T-helper 17 cell (primary cell): ENCODE measurements around the gene DAAM1. TPM values are rescaled to one million over a fixed set of nuclear protein-coding genes. Genes with fewer than 3 reads are reported as not detected.

Source experiments
- ATAC-seq: fragments of 150-1000 bp; cut with Tn5 transposase; 2 replicates; pipeline ENCODE4 v1.10.0; 2021; ENCODE audit warnings: mild to moderate bottlenecking, moderate library complexity
- DNase-seq, 3 donors: peaks; one replicate each; pipeline versions ENCODE4 v3.0.0 to v3.0.0-alpha.2; 2020 to 2021
- H3K9me3 ChIP-seq: one replicate; pipeline ENCODE4 v1.7.0; 2013; ENCODE audit warnings: low read length, mild to moderate bottlenecking; ENCODE audit not compliant: control insufficient read depth, poor library complexity, severe bottlenecking
- H3K27ac Mint-ChIP-seq: one replicate; pipeline ENCODE4 v1.8.0; 2022; ENCODE audit warnings: mild to moderate bottlenecking, moderate library complexity, mixed read lengths
- H3K27me3 Mint-ChIP-seq: one replicate; pipeline ENCODE4 v1.8.0; 2022; ENCODE audit warnings: mixed read lengths
- H3K36me3 Mint-ChIP-seq: one replicate; pipeline ENCODE4 v1.8.0; 2022; ENCODE audit warnings: low read depth, mixed read lengths
- H3K4me1 Mint-ChIP-seq: one replicate; pipeline ENCODE4 v1.8.0; 2022; ENCODE audit warnings: mild to moderate bottlenecking, mixed read lengths
- H3K4me3 Mint-ChIP-seq: one replicate; pipeline ENCODE4 v1.8.0; 2022; ENCODE audit warnings: mild to moderate bottlenecking, moderate library complexity, mixed read lengths
- total RNA-seq, 4 donors: library from RNA in 2 of 4; stranded (reverse) in 2 of 4; gene quantifications; one replicate each; pipeline ENCODE4 v1.2.3 and lab custom pipeline; 2022 to 2026

DAAM1 gene
- total RNA-seq, 2 donors from 2014 or later = 22.6 to 25.6 TPM

DNA sequence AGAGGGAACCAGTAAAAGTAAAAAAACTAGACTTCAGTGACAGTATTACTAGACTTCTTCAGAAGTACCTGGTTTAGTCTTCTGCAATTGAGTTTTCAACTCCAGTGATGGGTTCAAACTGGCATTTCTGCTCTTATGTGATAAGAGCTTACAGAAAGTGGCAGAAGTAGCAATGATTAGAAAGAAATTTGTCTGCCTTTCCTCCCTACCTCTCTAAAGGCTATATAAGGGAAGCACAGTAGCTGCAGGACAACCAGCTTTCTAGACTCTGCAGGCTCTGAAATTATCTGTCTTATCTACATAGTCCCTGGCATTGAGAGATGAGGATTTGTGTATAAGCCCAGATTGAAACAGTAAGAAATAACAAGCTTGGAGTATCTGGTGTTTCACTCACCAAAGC is 107.5 kb downstream of the DAAM1 start:
- Mint-ChIP-seq H3K4me1 (peaks cover 35% of the 10 kb centered on the region), H3K36me3 (peaks cover 3% of the 10 kb centered on the region), H3K27me3 (no peaks in the 10 kb centered on the region), H3K27ac (peak overlapping the region; percentile 77), H3K4me3 (no peak overlapping the region)
- no peaks in the 10 kb centered on the region for H3K9me3 ChIP-seq
- DNase-seq = no peak
- no peak for ATAC-seq

DNA sequence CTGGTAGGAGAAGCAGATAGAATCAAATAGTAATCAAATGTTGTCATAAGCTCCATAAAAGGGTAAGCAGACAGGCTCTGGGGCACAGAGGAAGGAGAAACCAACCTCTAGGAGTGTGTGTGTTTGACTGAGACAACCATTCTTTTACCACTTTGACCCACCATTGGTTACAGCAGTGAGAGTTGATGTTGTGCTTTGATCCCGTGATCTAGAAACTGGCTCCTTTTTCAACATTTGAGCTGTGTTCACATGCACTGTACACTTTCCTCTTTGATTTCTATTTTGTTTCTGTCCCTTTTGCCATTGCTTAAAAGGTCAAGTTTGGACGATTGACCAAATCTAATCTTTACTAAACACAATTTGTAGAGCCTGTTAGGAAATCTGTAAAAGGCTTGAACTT is 108.0 kb downstream of the DAAM1 start:
- Mint-ChIP-seq H3K27ac (no peak overlapping the region), H3K36me3 (peaks cover 2% of the 10 kb centered on the region), H3K4me1 (peaks cover 40% of the 10 kb centered on the region), H3K27me3 (no peaks in the 10 kb centered on the region), H3K4me3 (no peak overlapping the region)
- H3K9me3 ChIP-seq = no peaks in the 10 kb centered on the region
- no peak for DNase-seq
- no peak for ATAC-seq

DNA sequence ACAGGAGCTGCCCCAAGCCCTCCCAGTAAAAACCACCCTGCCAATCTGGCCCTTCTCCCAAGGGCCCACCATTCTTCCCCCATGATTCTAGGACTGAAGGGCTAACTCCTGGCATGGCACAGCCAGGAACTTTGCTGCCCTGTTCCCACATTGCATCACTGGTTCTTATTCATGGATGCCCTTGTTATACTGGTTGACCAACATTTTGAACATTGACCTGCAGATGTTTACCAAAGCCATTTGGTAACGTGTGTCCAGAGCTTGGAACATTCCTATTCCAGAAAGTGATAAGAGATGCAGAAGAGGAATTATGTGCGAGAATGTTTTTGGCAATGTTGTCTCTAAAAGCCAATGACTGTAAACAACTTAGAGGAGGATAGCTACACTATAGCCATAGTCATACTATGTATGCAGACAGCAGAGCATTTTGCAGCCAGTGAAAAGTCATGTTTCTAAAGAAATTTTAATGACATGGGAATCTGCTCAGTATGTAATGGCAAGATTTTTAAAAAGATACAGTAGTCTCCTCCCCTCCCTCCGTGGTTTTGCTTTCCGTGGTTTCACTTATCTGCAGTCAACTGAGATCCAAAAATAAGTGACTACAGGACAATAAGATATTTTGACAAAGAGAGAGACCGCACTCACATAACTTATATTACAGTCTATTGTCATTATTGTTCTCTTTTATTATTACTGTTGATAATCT is 108.8 kb downstream of the DAAM1 start:
- DNase-seq (no peak), ATAC-seq (no peak)
- H3K36me3 Mint-ChIP-seq = no peaks in the 10 kb centered on the region
- no peaks in the 10 kb centered on the region for H3K27me3 Mint-ChIP-seq
- no peak overlapping the region for H3K4me3 Mint-ChIP-seq
- H3K27ac Mint-ChIP-seq = no peak overlapping the region
- peaks cover 43% of the 10 kb centered on the region for H3K4me1 Mint-ChIP-seq
- H3K9me3 ChIP-seq = no peaks in the 10 kb centered on the region

DNA sequence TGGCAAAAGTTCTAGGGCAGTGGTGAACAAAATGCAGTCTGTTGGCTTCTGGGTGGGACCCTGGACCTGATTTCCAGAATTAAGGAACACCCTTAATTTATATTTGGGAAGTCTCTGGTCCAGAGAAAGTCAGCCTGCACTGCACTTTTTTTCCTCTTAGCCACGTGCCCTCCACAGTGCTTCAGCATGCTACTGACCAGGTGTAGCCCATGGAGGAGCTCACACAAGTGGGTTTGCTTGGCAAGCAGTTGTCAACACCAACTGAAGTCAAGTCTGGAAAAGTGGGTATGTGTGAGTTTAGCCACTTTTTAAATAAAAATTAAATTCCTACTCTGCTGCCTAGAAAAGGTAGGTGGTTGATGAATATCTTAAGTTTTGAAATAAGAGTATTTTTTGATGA is 111.3 kb downstream of the DAAM1 start:
- Mint-ChIP-seq H3K36me3 (no peaks in the 10 kb centered on the region), H3K27ac (no peak overlapping the region), H3K27me3 (no peaks in the 10 kb centered on the region)

DNA sequence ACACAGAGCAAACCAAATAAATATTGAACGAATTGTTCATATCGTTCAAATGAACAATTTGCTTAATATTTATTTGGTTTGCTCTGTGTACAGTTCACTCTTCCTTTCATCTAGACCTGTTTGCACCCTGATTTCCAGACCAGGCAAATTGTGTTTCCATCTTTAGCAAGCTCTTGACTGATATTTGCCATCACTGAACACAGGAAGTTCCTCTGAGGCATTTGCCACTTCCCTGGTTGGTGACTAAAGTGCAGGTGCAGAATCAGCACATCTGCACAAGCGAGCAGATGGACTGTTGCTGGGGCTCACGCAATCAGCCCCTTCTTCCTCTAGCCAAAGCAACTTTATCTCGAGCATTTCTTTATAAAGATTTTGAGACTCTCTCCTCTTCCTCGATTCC is 112.9 kb downstream of the DAAM1 start:
- Mint-ChIP-seq H3K27me3 (no peaks in the 10 kb centered on the region), H3K4me3 (no peak overlapping the region), H3K27ac (peak overlapping the region; percentile 16), H3K4me1 (peaks cover 32% of the 10 kb centered on the region), H3K36me3 (no peaks in the 10 kb centered on the region)
- H3K9me3 ChIP-seq = no peaks in the 10 kb centered on the region
- ATAC-seq = peak; percentile 49
- no peak for DNase-seq

More for the DNA sequence above, 111.3 kb downstream of the DAAM1 start:
- H3K9me3 ChIP-seq = no peaks in the 10 kb centered on the region
- Mint-ChIP-seq H3K4me3 (no peak overlapping the region), H3K4me1 (peaks cover 40% of the 10 kb centered on the region)
- ATAC-seq = no peak
- no peak for DNase-seq

DNA sequence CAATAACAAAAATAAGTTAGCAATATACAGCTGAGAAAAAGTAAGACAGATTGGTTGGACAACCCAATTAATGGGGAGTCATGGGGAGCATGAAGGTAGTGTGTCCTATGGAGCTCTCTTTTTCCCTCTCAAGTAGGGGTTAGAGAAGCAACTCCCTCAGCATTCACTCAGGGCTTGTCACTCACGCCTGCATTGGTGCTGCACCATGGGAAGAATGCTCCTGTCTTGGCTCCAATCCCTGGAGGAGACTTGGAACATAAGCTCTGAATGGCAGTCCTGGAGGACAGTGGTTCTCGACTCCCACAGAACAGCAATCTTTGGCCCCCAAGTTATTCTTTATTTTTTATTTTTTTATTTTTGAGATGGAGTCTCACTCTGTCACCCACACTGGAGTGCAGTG is 113.8 kb downstream of the DAAM1 start:
- H3K27me3 Mint-ChIP-seq = no peaks in the 10 kb centered on the region
- H3K27ac Mint-ChIP-seq = no peak overlapping the region
- H3K36me3 Mint-ChIP-seq = no peaks in the 10 kb centered on the region
- DNase-seq (no peak), ATAC-seq (no peak)
- no peaks in the 10 kb centered on the region for H3K9me3 ChIP-seq
- H3K4me3 Mint-ChIP-seq = no peak overlapping the region
- H3K4me1 Mint-ChIP-seq = peaks cover 23% of the 10 kb centered on the region

DNA sequence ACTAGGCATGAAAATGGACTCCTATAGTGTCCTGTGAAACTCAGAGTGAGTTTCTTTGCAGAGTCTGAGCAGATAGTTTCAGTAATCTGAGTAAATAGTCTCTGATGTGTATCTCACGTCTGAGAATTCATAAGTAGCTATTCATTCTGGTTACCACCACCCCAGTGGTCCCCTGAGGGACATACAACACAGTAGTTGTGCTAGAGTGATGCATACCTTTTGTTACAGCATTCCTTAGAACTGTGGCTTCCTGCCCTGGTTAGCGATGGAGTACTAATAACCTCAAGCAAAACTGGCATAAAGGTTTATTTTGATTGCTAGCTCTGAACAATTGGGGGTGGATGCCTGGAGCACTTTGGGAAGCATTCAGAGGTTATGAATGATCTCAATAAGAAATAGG is 114.7 kb downstream of the DAAM1 start:
- DNase-seq (no peak), ATAC-seq (no peak)
- peaks cover 24% of the 10 kb centered on the region for H3K4me1 Mint-ChIP-seq
- peaks cover 2% of the 10 kb centered on the region for H3K36me3 Mint-ChIP-seq
- H3K27ac Mint-ChIP-seq = no peak overlapping the region
- no peaks in the 10 kb centered on the region for H3K9me3 ChIP-seq
- H3K27me3 Mint-ChIP-seq = no peaks in the 10 kb centered on the region
- H3K4me3 Mint-ChIP-seq = no peak overlapping the region

DNA sequence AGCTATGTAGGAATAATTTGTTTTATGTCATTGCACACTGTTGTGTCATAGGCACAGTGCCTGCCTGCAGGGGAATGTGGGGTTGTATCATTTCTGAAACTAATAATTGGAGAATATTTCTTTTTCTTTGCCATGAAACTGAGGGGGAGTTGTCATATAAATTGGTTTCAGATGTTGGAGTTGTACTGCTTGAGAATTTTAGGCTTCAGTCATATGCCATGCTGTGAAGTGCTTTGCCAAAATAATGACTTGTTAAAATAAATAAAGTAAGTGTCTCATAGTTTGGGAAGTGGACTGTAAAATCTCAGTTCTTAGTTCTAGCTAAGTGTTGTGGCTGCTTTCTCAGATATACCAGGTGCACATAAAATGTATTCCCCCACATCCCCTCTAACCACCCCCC is 116.8 kb downstream of the DAAM1 start:
- no peaks in the 10 kb centered on the region for H3K9me3 ChIP-seq
- H3K27me3 Mint-ChIP-seq = no peaks in the 10 kb centered on the region
- H3K4me1 Mint-ChIP-seq = peaks cover 19% of the 10 kb centered on the region
- peak overlapping the region; percentile 74 for H3K27ac Mint-ChIP-seq
- no peak for DNase-seq
- no peak overlapping the region for H3K4me3 Mint-ChIP-seq
- peaks cover 2% of the 10 kb centered on the region for H3K36me3 Mint-ChIP-seq
- ATAC-seq = no peak

DNA sequence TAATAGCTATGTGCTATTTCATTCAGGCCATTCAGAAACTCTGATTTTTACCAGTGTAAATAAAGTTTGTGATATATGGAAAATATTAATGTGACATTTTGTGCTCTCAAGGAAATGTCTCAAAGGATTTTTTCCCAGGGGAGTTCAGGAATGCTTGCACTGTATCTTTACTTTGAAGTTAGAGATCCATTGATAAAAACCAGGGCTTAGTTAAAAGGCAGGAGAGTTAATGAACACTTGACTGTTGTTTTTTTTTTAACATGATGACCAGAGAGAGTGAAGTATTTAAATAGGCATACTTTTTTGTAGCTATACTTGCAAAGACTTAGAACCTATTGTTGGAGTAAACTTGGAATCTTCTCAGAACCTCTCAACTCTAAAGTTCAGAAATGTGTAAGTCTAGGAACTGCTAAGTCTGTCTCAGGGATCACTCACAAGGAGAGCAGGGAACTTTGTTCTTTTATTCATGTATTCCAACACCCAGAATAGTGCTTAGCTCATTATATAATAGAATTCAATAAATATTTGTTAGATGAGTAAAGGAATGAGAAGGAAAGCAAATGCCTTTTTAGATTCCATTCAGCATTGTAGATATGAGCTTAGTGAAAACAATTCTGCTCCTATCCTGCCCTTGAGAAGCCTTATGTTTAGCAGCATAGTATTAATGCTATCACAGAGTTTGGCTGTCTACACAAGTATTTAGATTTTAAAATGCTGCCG is 117.5 kb downstream of the DAAM1 start:
- ATAC-seq (no peak), DNase-seq (no peak)
- peaks cover 2% of the 10 kb centered on the region for H3K36me3 Mint-ChIP-seq
- H3K9me3 ChIP-seq = no peaks in the 10 kb centered on the region
- no peak overlapping the region for H3K4me3 Mint-ChIP-seq
- H3K27me3 Mint-ChIP-seq = no peaks in the 10 kb centered on the region
- H3K4me1 Mint-ChIP-seq = peaks cover 16% of the 10 kb centered on the region
- H3K27ac Mint-ChIP-seq = peak overlapping the region; percentile 74

DNA sequence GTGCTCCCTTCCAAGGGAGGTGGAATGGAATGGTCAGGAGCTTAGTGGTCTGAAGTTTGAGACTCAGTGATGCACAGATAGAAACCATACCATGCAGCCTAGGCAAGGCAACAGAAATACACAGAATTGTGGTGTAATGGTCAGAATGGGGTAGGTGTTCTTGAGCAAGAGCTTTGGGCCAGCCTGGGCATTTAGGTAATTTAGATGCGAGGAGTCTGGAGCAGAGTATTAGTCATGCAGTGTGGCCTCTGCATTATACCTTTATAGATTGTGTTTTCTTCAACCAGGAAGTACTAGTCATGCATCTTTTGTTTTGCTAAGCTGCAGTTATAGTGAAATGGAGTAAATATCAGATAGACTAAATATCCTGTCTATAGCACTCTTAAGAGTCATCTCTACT is 118.3 kb downstream of the DAAM1 start:
- Mint-ChIP-seq H3K27me3 (no peaks in the 10 kb centered on the region), H3K36me3 (peaks cover 2% of the 10 kb centered on the region), H3K4me3 (no peak overlapping the region), H3K4me1 (peaks cover 9% of the 10 kb centered on the region), H3K27ac (no peak overlapping the region)
- no peak for ATAC-seq
- no peak for DNase-seq
- H3K9me3 ChIP-seq = no peaks in the 10 kb centered on the region

DNA sequence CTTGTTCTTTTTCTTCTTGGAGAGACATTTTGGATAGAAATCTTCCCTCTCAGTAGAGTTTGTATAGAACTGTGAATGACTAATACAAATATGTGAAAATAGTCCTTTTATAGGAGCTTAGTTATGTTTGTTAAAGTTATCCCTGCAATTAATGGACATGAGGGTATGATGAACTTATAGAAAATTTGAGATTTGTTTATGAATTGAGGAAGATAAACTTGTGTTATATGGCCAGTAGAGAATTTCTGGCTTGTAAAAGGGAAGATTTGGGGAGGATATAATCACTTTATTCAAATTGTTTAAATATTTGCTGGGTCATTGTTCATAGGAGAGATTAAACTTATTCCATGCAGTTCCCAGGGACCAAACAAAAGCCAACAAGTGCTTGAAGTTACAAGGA is 119.6 kb downstream of the DAAM1 start:
- Mint-ChIP-seq H3K4me1 (peaks cover 12% of the 10 kb centered on the region), H3K4me3 (no peak overlapping the region), H3K36me3 (peaks cover 2% of the 10 kb centered on the region), H3K27ac (no peak overlapping the region), H3K27me3 (no peaks in the 10 kb centered on the region)
- ATAC-seq (no peak), DNase-seq (no peak)
- no peaks in the 10 kb centered on the region for H3K9me3 ChIP-seq

DNA sequence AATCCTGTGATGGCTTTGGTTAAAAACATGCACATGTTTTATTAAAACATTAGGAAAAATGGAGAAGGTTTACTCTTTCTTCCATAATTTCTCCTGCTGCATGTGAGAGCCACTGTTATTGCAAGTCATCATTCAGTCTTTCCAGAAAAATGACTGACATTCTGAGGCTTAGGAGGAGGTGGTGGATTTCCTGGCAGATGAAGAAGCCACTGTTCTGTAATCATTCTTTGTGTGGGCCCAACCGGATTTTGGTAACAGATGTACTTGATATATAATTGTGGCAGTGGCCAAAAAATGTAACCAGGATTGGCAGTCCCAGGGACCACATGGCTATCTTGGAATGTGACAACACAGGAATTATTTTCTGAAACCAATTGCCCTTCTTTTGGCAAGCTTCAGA is 120.2 kb downstream of the DAAM1 start:
- H3K4me3 Mint-ChIP-seq = no peak overlapping the region
- H3K27ac Mint-ChIP-seq = no peak overlapping the region
- H3K36me3 Mint-ChIP-seq = peaks cover 2% of the 10 kb centered on the region
- peaks cover 12% of the 10 kb centered on the region for H3K4me1 Mint-ChIP-seq
- ATAC-seq = no peak
- DNase-seq = no peak
- no peaks in the 10 kb centered on the region for H3K27me3 Mint-ChIP-seq
- H3K9me3 ChIP-seq = no peaks in the 10 kb centered on the region

DNA sequence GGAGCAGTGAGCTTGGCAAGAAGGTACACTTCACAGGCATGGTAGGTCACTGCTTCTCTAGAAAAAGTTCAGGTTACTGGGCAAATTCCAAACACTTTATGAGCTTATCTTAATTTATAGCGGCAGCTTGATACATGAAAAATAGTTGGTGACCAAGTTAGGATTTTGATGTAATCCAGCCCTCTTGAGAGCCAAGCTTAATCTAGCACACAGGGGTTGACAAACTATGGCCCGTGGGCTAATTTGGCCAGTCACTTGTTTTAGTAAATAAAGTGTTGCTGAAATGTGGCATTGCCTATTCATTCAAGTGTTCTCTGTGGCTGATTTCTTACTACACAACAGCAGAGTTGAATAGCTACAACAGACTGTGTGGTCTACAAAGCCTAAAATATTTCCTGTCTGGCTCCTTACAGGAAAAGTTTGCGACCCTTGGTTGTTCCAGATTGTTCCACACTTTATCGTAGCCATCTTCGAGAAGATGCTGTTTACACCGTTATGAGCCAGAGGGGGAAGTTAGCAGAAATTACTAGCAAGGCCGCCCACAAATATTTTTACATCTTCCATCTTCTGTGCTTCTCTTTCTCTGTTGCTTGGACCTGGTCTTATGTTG is 120.9 kb downstream of the DAAM1 start:
- ATAC-seq (no peak), DNase-seq (no peak)
- no peaks in the 10 kb centered on the region for H3K9me3 ChIP-seq
- H3K4me3 Mint-ChIP-seq = no peak overlapping the region
- no peak overlapping the region for H3K27ac Mint-ChIP-seq
- H3K4me1 Mint-ChIP-seq = peaks cover 12% of the 10 kb centered on the region
- no peaks in the 10 kb centered on the region for H3K27me3 Mint-ChIP-seq
- peaks cover 2% of the 10 kb centered on the region for H3K36me3 Mint-ChIP-seq
